Inferior parietal cortex (tissue), 1 donor: ENCODE data around the gene NBPF15.
A peak's percentile ranks its signal among the peaks of the same experiment; 100 is the strongest.
"Not testable (repeated sequence)": the region's sequence is repeated elsewhere in the genome, so short reads cannot be mapped to it uniquely, and the experiment has no call there.

Source experiments
- DNase-seq: peaks from one replicate; pipeline ENCODE4 v3.0.0-alpha.2; 2016; ENCODE audit errors: extremely low spot score

NBPF15 gene, protein sequence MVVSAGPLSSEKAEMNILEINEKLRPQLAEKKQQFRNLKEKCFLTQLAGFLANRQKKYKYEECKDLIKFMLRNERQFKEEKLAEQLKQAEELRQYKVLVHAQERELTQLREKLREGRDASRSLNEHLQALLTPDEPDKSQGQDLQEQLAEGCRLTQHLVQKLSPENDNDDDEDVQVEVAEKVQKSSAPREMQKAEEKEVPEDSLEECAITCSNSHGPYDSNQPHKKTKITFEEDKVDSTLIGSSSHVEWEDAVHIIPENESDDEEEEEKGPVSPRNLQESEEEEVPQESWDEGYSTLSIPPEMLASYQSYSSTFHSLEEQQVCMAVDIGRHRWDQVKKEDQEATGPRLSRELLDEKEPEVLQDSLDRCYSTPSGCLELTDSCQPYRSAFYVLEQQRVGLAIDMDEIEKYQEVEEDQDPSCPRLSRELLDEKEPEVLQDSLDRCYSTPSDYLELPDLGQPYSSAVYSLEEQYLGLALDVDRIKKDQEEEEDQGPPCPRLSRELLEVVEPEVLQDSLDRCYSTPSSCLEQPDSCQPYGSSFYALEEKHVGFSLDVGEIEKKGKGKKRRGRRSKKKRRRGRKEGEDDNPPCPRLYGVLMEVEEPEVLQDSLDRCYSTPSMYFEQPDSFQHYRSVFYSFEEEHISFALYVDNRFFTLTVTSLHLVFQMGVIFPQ

DNA sequence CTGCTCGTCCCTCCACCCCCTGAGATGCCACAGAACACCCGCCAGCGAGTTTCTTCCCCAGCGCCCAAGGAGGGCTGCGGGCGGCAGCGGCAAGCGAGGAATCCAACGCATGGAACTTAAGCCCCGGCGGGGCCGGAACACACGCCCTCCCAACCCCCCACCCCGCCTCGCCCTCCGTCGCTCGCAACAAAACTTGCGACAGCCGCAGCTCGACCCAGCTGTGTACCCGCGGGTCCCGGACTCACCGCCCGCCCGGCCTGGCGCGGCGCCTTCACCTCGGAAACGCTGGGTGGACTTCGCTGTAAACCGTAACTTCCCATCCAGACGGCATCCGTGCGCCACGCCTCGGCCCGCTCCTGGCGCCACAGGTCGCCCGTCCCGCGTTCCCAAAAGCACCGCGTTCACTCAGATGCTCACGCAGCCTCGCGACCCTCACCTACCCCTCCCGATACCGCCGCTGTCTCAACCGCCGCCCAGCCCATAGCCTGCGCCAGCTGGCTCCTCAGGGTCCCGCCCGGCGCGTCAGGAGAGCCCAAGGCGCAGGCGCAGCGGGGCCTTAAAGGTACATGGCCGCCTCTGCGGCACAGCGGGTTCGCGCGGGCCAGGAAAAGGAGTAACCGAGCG, at the start of gene NBPF15:
TSS of gene NBPF15 (minus strand) at position 534 of the 624 bp plus-strand sequence. CDS start 21,666 bp downstream, outside the sequence.
- peak; percentile 14 for DNase-seq

- DNase-seq: not testable (repeated sequence)
Measured at GRCh38 chr1:144496429-144496828, 35.0 kb upstream of the NBPF15 start.

GRCh38 chr1:144494130-144494529, 32.7 kb upstream of the NBPF15 start:
- DNase-seq: not testable (repeated sequence)

DNA sequence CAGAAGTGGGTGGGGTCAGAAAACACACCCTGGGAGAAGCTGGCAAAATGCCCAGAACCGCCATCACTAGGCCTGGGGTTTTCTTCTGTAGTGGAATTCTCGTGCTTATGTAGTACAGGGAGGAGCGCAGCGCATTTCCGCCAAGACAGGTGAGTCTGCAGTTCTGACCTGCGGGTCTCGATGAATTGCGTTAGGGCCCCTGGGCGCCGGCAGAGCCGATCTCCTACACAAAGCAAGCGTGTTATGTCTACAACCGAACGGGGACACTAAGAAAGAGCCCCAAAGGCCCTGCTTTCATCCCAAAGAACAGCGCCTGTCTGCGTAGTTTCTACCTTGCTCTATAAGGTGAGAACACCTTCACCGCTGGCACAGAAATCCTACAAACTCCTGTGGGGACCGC, 28.9 kb upstream of the NBPF15 start:
- DNase-seq: not testable (repeated sequence)

DNA sequence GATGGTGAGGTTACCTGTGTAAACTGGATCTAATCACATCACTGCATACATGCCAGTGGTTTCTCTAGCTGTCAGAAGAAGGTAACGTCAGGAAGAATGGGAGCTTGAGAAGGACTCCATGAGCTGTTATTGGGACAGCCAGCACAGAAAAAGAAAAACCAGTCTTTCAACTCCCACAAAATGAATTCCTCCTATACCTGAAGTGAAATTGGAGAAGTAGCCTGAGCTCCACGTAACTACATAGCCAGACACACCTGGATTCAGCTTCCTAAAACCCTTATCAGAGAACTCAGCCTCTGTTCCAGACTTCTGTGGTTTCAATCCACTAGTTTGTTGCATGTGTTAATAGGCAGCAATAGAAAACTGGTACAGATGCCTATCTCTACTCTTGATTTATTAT, 25.5 kb upstream of the NBPF15 start:
- not testable (repeated sequence) for DNase-seq

DNA sequence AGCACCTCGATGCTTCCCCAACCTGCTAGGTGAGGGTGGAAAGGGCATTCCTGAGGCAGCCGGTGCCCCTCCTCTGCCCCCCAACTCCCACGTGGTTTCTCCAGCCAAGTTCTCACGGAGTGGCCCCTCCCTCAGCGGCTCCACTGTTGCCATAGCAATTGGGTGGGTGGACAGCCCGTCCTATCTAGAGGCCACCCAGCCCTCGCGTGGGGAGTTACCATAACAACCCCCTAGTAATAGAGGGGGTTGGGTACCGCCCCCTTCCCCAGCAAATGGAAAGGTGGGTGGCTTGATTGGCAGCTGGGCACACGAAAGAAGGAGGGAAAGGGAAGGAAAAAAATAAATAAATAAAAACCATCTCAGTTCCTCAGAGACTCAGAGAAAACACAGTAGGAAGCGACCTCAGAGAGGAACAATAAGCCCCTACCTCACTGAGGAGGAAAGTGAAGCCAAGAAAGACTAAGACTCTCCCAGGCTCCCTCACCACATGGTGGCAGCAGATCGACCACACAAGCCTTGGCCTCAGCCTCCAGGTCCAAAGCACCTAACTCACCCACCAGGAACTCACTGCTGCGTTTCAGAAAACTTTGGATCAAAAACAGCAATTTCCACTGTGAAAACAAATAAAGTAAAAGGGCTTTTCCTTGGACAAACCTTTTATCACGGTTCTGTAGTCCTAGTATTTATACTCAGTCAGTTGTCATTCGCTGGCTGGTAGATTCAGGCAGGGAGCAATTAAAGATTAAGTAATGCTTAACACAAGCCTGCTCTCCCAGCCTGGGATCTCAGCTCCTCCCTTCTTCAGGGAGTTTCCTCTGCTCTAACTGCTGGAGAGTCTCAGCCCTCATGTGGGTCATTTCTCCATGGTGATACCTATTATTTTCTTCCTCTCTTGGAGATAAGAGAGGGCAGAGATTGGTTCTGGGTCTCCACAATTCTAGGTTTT, 23.9 kb upstream of the NBPF15 start:
- DNase-seq: not testable (repeated sequence)

- DNase-seq: not testable (repeated sequence)
Measured at GRCh38 chr1:144473897-144474296, 12.4 kb upstream of the NBPF15 start.

GRCh38 chr1:144471434-144471833, 10.0 kb upstream of the NBPF15 start:
- not testable (repeated sequence) for DNase-seq

DNA sequence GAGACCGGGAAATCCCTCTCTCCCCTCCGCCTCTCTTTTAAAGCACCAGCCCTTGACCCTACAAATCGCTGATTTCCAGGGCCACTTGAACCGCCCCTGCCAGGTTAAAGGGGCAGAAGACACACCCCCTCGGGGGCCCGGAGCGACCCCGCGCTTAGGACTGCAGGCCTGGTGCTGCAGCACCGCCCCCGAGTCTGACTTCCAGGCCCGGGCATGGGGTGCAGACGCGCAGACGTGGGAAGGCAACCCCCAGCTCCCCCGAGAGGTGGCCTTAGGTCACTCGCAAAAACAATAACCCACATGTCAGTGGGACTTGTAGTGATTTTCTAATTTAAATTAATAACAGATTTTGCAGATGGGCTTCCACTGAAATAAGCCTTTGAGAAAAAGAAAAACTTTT, 309 bp upstream of the NBPF15 start:
- not testable (repeated sequence) for DNase-seq

DNA sequence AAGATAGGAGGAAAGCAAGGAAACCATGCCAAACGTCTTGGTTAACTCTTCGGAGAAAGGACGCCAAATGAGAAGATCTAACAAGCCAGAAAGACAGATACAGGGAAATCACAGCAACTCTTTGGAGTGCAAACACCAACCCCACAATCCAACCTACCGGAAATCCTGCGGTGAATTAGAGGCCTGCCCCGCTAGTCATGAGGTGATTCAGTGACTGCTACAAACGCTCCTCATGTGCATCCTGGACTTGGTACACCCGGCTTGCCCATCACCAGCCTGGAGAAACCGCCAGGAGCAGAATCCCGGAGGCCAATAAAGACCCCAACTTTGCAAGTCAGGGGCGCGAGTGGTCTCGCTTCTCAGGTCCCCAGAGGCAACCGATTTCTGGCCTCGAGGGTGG, 783 bp downstream of the NBPF15 start:
- not testable (repeated sequence) for DNase-seq

DNA sequence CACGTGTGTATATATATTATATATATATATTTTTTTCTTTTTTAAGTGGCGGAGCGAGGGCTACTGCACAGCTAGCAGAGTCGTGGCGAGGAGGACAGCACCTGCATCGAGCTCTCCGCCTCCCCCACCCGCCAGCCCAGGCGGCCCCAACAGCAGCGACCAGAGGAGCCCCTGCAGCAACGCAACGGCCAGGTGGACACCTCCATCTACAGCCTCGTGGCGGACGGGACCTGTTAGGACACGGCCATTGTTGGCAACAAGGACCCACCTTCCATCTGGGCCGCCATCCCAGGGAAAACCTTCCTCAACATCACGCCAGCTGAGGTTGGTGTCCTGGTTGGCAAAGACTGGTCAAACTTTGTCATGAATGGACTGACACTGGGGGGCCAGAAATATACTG, 19.1 kb downstream of the NBPF15 start:
- not testable (repeated sequence) for DNase-seq

DNA sequence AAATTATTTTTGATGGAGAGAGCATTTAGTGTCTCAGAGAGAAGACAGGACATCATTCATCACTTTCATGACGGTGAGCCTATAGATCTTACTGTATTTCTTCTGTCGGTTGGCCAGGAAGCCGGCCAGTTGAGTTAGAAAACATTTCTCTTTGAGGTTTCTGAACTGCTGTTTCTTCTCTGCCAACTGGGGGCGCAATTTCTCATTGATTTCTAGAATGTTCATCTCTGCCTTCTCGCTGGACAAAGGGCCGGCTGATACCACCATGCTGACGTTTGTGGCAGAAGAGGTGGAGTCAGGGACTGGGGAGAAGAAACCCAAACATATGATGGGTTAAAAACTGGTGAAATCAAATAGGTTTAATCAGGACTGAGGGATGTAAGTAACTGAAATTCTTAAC, 21.7 kb downstream of the NBPF15 start:
- DNase-seq: not testable (repeated sequence)

GRCh38 chr1:144418891-144419694, 42.4 kb downstream of the NBPF15 start:
- DNase-seq: peak; percentile 16

DNA sequence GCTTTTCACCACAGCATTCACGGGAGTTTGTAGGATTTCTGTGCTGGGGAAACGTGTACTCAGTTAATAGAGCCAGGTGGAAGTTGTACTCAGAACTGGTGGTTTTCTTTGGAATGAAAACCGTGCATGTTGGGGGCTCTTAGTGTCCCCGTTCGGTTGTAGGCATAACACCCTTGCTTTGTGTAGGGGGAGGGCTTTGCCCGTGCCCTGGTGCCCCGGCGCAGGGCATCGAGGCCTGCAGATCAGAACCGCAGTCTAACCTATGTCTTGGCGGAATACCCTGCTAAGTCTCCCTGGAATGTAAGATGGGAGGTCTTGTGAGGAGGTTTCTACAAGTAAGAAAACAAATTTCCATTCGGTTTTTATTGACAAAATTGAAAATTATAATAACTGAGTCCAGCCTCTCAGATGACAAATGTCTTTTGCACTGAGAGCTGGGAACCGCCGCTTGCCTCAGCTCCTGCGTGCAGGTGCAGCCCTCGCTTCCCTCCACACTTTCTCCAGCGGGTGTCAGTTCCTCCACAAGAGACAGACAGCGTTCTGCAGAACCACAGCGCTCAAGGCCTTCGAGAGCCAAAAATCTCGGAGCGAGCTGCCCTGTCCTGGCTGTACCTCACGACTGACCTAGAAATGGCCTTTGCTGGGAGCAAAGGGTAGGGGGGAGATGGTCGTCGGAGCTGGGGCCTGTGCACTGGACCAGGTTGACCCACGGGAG, 47.9 kb downstream of the NBPF15 start:
- not testable (repeated sequence) for DNase-seq

DNA sequence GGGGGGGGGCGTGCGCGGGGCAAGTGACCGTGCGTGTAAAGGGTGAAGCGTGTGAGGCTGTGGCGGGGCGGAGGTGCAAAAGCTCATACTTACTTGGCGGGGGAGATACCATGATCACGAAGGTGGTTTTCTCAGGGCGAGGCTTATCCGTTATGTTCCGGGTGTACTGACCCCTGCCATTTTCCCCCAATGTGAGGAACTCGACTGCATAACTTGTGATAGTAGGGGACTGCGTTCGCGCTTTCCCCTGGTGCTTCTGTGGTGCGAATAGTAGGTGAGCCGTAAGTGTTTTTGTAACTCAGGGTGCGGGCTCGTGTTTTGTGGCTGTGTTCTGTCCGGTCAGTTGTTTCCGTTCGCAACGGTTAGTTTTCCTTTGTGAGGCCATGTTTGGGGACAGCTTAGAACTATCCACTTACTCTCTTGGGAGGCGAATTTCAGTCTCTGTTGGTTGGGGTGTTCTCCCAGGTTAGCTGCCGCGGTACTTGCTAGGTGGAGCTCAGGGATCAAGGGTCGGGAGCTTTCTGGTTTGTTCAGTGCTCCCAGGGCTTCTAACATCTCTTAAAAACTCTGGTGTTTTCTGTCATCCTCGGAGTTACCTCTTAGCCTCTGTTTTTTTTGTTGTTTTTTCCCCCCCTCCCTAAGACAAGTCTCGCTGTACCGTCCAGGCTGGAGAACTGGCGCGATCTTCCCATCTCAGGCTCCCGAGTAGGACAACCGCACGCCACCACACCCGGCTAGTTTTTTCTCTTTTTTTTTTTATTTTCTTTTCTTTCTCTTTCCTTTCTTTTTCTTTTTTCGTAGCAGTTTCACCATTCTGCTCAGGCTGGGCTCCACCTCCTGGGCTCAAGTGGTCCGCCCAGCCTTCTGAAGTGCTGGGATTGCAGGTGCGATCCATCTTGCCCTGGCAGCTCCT, 48.7 kb downstream of the NBPF15 start:
- peak; percentile 75 for DNase-seq

DNA sequence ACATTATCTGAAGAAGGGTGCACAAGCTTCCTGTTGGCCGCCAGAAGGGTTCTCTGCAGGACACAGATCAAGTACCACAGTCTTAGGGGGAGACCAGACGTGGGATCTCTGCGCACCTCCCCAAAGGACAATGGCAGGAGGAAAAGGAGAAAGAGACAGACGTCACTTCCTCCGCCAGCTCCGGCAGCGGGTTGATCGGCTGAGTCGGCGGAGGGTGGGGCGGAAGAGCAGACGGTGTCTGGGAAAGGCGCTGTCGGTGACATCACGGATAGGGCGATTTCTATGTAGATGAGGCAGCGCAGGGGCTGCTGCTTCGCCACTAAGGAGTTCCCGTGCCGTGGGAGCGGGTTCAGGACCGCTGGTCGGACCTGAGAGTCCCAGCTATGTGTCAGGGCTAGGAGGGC, 49.4 kb downstream of the NBPF15 start:
- peak; percentile 14 for DNase-seq

- DNase-seq: not testable (repeated sequence)
Measured at GRCh38 chr1:144402807-144403206, 58.7 kb downstream of the NBPF15 start.

GRCh38 chr1:144371651-144372050, 89.8 kb downstream of the NBPF15 start:
- not testable (repeated sequence) for DNase-seq
